DND-41 (cell line): Measurements from ENCODE around the gene JAK1.

Experiments
- ATAC-seq: fragments of 200-7000 bp; cut with Tn5 transposase; 3 replicates; pipeline ENCODE4 v1.9.1; 2021; ENCODE audit warnings: low read depth; ENCODE audit not compliant: insufficient read depth
- DNase-seq: peaks from one replicate; pipeline ENCODE4 v3.0.0-alpha.2; 2020
- H2AFZ ChIP-seq: 2 replicates; pipeline ENCODE4 v1.6.0; 2012; ENCODE audit warnings: low read depth, low read length
- H3K27ac ChIP-seq: 2 replicates; pipeline ENCODE4 v1.5.1; 2012; ENCODE audit warnings: low read length, inconsistent platforms
- H3K27me3 ChIP-seq: fragments of 200-600 bp; sonication (generic); 2 replicates; pipeline ENCODE4 v1.6.0; 2012; ENCODE audit warnings: low read length, mild to moderate bottlenecking, inconsistent platforms; ENCODE audit not compliant: insufficient read depth, poor library complexity
- H3K36me3 ChIP-seq: 2 replicates; pipeline ENCODE4 v1.5.1; 2012; ENCODE audit warnings: low read length, inconsistent platforms; ENCODE audit not compliant: insufficient read depth
- H3K4me1 ChIP-seq: 2 replicates; pipeline ENCODE4 v1.5.1; 2012; ENCODE audit warnings: mild to moderate bottlenecking, low read length; ENCODE audit not compliant: insufficient read depth
- H3K4me2 ChIP-seq: 2 replicates; pipeline ENCODE4 v1.6.0; 2012; ENCODE audit warnings: mild to moderate bottlenecking, moderate library complexity, low read length, inconsistent platforms; ENCODE audit not compliant: insufficient read depth
- H3K4me3 ChIP-seq, 2 experiments: fragments of 200-600 bp in 1 of 2; shearing (Covaris generic) in 1 of 2; 2 replicates each; pipeline ENCODE4 v1.5.1; 2012 to 2016; ENCODE audit warnings: inconsistent platforms in 2 of 2, low read length in 2 of 2, mild to moderate bottlenecking in 2 of 2, low read depth in 1 of 2, moderate library complexity in 1 of 2
- H3K79me2 ChIP-seq: 2 replicates; pipeline ENCODE4 v1.6.0; 2012; ENCODE audit warnings: low read length, inconsistent platforms; ENCODE audit not compliant: insufficient read depth
- H3K9ac ChIP-seq: 2 replicates; pipeline ENCODE4 v1.6.0; 2012; ENCODE audit warnings: low read depth, mild to moderate bottlenecking, inconsistent platforms, low read length, moderate library complexity
- H3K9me3 ChIP-seq: 2 replicates; pipeline ENCODE4 v1.5.1; 2012; ENCODE audit warnings: low read length, moderate library complexity, mild to moderate bottlenecking, inconsistent platforms; ENCODE audit not compliant: insufficient read depth, severe bottlenecking
- H4K20me1 ChIP-seq: 2 replicates; pipeline ENCODE4 v1.6.0; 2012; ENCODE audit warnings: low read length; ENCODE audit not compliant: insufficient read depth
- CTCF ChIP-seq: IDR thresholded peaks from 2 replicates; pipeline ENCODE4 v1.5.1; 2012; ENCODE audit warnings: borderline replicate concordance, low read length, moderate library complexity, mild to moderate bottlenecking; ENCODE audit not compliant: poor library complexity, severe bottlenecking; ENCODE audit errors: extremely low read depth
- EZH2 ChIP-seq: IDR thresholded peaks from 3 replicates; pipeline ENCODE4 v1.6.1; 2012; ENCODE audit warnings: borderline replicate concordance, low read depth, mild to moderate bottlenecking, moderate library complexity, low read length, inconsistent platforms; ENCODE audit not compliant: severe bottlenecking

JAK1 gene

GRCh38 chr1:64965366-64966157 is 787 bp downstream of the JAK1 start:
- Histone ChIP-seq H4K20me1 (peaks cover 47% of the 10 kb centered on the region), H3K9ac (peak overlapping the region; percentile 89), H3K79me2 (peaks cover 57% of the 10 kb centered on the region), H3K4me2 (peak overlapping the region; percentile 95), H3K9me3 (no peaks in the 10 kb centered on the region), H3K4me3 (peak overlapping the region; percentile 89 to 97), H3K27ac (peak overlapping the region; percentile 88), H3K36me3 (no peaks in the 10 kb centered on the region; the same call in 1 of the 2 replicates), H3K27me3 (no peaks in the 10 kb centered on the region), H3K4me1 (peaks cover 54% of the 10 kb centered on the region), H2AFZ (peak overlapping the region; percentile 85)
- TF ChIP-seq CTCF (no peak), EZH2 (no peak)
- ATAC-seq, result peak; percentile 59
- peak; percentile 71 for DNase-seq

- TF ChIP-seq EZH2, result no peak
- TF ChIP-seq CTCF, result no peak
- Histone ChIP-seq H3K4me2 (peak overlapping the region; percentile 95), H3K4me1 (peaks cover 54% of the 10 kb centered on the region), H3K79me2 (peaks cover 78% of the 10 kb centered on the region), H3K27me3 (no peaks in the 10 kb centered on the region), H4K20me1 (peaks cover 64% of the 10 kb centered on the region), H3K9ac (no peak overlapping the region), H3K9me3 (no peaks in the 10 kb centered on the region), H3K36me3 (no peaks in the 10 kb centered on the region; the same call in 1 of the 2 replicates), H3K4me3 (0 out of 4 replicates have a peak overlapping the region, but pooled peaks of 1 of the 2 experiments have one; percentile 6), H3K27ac (no peak overlapping the region), H2AFZ (no peak overlapping the region)
- no peak for DNase-seq
- no peak for ATAC-seq
Observed at GRCh38 chr1:64963466-64963865, 2.9 kb downstream of the JAK1 start.

- H2AFZ ChIP-seq, result no peak overlapping the region
- no peaks in the 10 kb centered on the region; the same call in 1 of the 2 replicates for H3K36me3 ChIP-seq
- peaks cover 59% of the 10 kb centered on the region for H3K4me1 ChIP-seq
- peaks cover 86% of the 10 kb centered on the region for H3K79me2 ChIP-seq
- no peak overlapping the region for H3K9ac ChIP-seq
- H3K4me2 ChIP-seq, result peak overlapping the region; percentile 46
- TF ChIP-seq EZH2 (no peak), CTCF (no peak)
- ATAC-seq (peak; percentile 39), DNase-seq (peak; percentile 57)
- H4K20me1 ChIP-seq, result peaks cover 70% of the 10 kb centered on the region
- H3K4me3 ChIP-seq, result peak overlapping the region in 1 of 2 experiments; percentile 27; a peak in 1 of 4 replicates
- no peaks in the 10 kb centered on the region for H3K9me3 ChIP-seq
- H3K27me3 ChIP-seq, result no peaks in the 10 kb centered on the region
- H3K27ac ChIP-seq, result peak overlapping the region; percentile 19
Observed at GRCh38 chr1:64962441-64962840, 3.9 kb downstream of the JAK1 start.
